HepG2 (cell line): ENCODE measurements around the gene AJUBA. TPM values are rescaled to one million over a fixed set of nuclear protein-coding genes. Genes with fewer than 3 reads are reported as not detected.
A peak's percentile ranks its signal among the peaks of the same experiment; 100 is the strongest.

Source experiments
- BORCS8-MEF2B ChIP-seq: sonication (generic); formaldehyde crosslinking; IDR thresholded peaks from 2 replicates; pipeline ENCODE4 v1.8.0; 2022; ENCODE audit warnings: mild to moderate bottlenecking, missing genetic modification reagents
- BRCA1 ChIP-seq: sonication (generic); formaldehyde crosslinking; IDR thresholded peaks from 2 replicates; pipeline ENCODE4 v1.4.0; 2020; ENCODE audit warnings: missing genetic modification reagents
- CHCHD3 ChIP-seq: sonication (generic); formaldehyde crosslinking; IDR thresholded peaks from 2 replicates; pipeline ENCODE4 v1.8.0; 2022; ENCODE audit warnings: mild to moderate bottlenecking, missing genetic modification reagents, moderate library complexity
- FUBP1 ChIP-seq: sonication (generic); formaldehyde crosslinking; IDR thresholded peaks from 2 replicates; pipeline ENCODE4 v1.5.1; 2020; ENCODE audit warnings: missing genetic modification reagents, mild to moderate bottlenecking, borderline replicate concordance
- GATA4 ChIP-seq: sonication (generic); IDR thresholded peaks from 2 replicates; pipeline ENCODE4 v1.6.1; 2016; ENCODE audit warnings: antibody characterized with exemption, low read depth, borderline replicate concordance
- HIC2 ChIP-seq: sonication (generic); formaldehyde crosslinking; IDR thresholded peaks from 2 replicates; pipeline ENCODE4 v1.9.0; 2022; ENCODE audit warnings: low read depth, missing genetic modification reagents
- HOXA3 ChIP-seq: sonication (generic); formaldehyde crosslinking; IDR thresholded peaks from 2 replicates; pipeline ENCODE4 v1.5.0; 2020; ENCODE audit warnings: missing genetic modification reagents
- MIXL1 ChIP-seq: IDR thresholded peaks from 2 replicates; pipeline ENCODE4 v1.6.1; 2016
- TFDP1 ChIP-seq: IDR thresholded peaks from 2 replicates; pipeline ENCODE4 v1.6.1; 2016; ENCODE audit warnings: missing compliant biosample characterization, missing genetic modification reagents, borderline replicate concordance
- YY1 ChIP-seq: IDR thresholded peaks from 2 replicates; pipeline ENCODE4 v1.6.1; 2011; ENCODE audit warnings: low read length, low read depth, moderate library complexity, mild to moderate bottlenecking; ENCODE audit not compliant: insufficient read depth, insufficient replicate concordance
- ZBTB44 ChIP-seq: sonication (generic); formaldehyde crosslinking; IDR thresholded peaks from 2 replicates; pipeline ENCODE4 v1.4.0; 2020; ENCODE audit warnings: missing genetic modification reagents
- ZKSCAN5 ChIP-seq: sonication (generic); formaldehyde crosslinking; IDR thresholded peaks from 2 replicates; pipeline ENCODE4 v1.5.1; 2020; ENCODE audit warnings: mild to moderate bottlenecking, missing genetic modification reagents
- ZNF142 ChIP-seq: sonication (generic); formaldehyde crosslinking; IDR thresholded peaks from 2 replicates; pipeline ENCODE4 v1.4.0; 2020; ENCODE audit warnings: missing genetic modification reagents
- ZNF34 ChIP-seq: sonication (generic); formaldehyde crosslinking; IDR thresholded peaks from 2 replicates; pipeline ENCODE4 v1.4.0; 2020; ENCODE audit warnings: mild to moderate bottlenecking, missing genetic modification reagents, borderline replicate concordance
- ZNF564 ChIP-seq: sonication (generic); formaldehyde crosslinking; IDR thresholded peaks from 2 replicates; pipeline ENCODE4 v1.8.1; 2023; ENCODE audit warnings: mild to moderate bottlenecking, missing genetic modification reagents
- ZNF761 ChIP-seq: sonication (generic); formaldehyde crosslinking; conservative IDR thresholded peaks from 2 replicates; pipeline ENCODE4 v1.4.0; 2020; ENCODE audit warnings: mild to moderate bottlenecking, missing genetic modification reagents
- polyA plus RNA-seq, 8 experiments: library from polyadenylated mRNA; depleted of rRNA in 3 of 8; stranded (reverse) in 7 of 8; unstranded in 1 of 8; fragments of >200 nt; fragmentation: Illumina TruSeq in 4 of 8; extraction: Trizol in 4 of 8; gene quantifications; 2 replicates each; pipeline versions ENCODE4 v1.2.1 to v1.2.3, GENCODE V29; 2011 to 2016; ENCODE audit warnings: low read depth in 4 of 8, missing spikeins in 1 of 8, mixed read lengths in 1 of 8; ENCODE audit not compliant: insufficient read depth in 1 of 8
- total RNA-seq, 5 experiments: library from RNA; depleted of rRNA; stranded (reverse); fragments of >200 nt; fragmentation: Illumina TruSeq; extraction: Trizol; gene quantifications; 2 replicates each; pipeline ENCODE4 v1.2.3, GENCODE V29; 2016; ENCODE audit warnings: low read depth in 1 of 5

The AJUBA gene
- total and polyA plus RNA-seq, 2 of the 13 experiments (the other 11 are each of a cell fraction or from before 2014, with no cell fraction given) = 157 to 241 TPM

- TF ChIP-seq ZBTB44 (CRISPR knock-in tag) = peak; percentile 97
- peak; percentile 92 for TF ChIP-seq TFDP1
- peak; percentile 99 for TF ChIP-seq YY1
- peak; percentile 92 for TF ChIP-seq MIXL1 (CRISPR knock-in tag)
- peak; percentile 98 for TF ChIP-seq ZNF761 (CRISPR knock-in tag)
- TF ChIP-seq GATA4 = peak; percentile 87
- TF ChIP-seq ZNF142 (CRISPR knock-in tag) = peak; percentile 82
- TF ChIP-seq FUBP1 (CRISPR knock-in tag) = 0 out of 2 replicates have a peak, but pooled peaks have one; percentile 79
- 0 out of 2 replicates have a peak, but pooled peaks have one; percentile 78 for TF ChIP-seq HIC2
- TF ChIP-seq BRCA1 = peak; percentile 98
- TF ChIP-seq ZKSCAN5 = peak; percentile 77
- TF ChIP-seq ZNF564 (CRISPR knock-in tag) = peak; percentile 95
- peak; percentile 99 for TF ChIP-seq ZNF34 (CRISPR knock-in tag)
- TF ChIP-seq BORCS8-MEF2B (CRISPR knock-in tag) = peak; percentile 94
- peak; percentile 99 for TF ChIP-seq CHCHD3 (CRISPR knock-in tag)
- TF ChIP-seq HOXA3 = peak; percentile 98
Measured at GRCh38 chr14:22929104-22929960, 53.0 kb downstream of the AJUBA start, which contains the start of gene PRMT5 (continued).
